ENCODE data around the gene GKN1. TPM values are rescaled to one million over a fixed set of nuclear protein-coding genes. Genes with fewer than 3 reads are reported as not detected.

The GKN1 gene
- polyA plus RNA-seq, 3 donors = not detected

DNA sequence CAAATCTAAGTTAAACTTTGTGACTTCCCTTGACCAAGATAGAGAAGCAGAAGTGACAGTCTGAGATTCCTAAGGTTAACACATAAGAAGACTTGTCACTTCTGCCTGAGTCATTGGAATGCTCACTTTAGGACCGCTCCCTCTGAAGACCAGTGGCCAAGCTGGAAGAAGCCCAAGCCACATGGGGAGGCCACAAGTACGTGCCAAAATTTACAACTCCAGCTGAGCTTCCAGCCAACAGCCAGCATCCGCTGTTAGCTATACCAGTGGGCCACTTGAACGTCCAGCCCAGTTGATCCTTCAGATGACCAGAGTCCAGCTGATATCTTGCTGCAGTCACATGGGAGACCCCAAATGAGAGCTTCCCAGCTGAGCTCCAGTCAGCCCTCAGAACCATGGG, 20.4 kb downstream of the GKN1 start:
- DNase-seq (ENCODE audit: extremely low read depth in 1 of 11, low read depth in 9 of 11, low spot score in 4 of 11) = no peak

DNA sequence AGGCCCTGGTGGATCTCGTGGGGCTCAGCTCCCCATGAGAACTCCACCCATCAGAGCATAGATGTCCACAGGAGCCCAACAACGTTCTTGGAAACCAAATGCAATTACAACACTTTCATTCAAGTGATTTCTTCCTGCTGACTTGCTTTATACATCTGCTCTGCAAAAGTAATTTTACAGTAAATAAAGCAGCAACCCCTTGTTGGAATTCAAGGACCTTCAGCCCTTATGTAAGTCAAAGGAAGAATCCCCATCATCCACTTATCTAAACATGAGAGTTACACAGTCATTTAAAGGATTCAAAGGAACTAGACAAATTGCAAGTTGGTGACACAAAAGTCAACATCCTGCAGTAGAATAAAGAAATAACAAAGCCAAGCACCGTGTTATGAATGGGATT, 21.5 kb downstream of the GKN1 start:
- DNase-seq (ENCODE audit: extremely low read depth in 1 of 11, low read depth in 9 of 11, low spot score in 4 of 11) = no peak

DNA sequence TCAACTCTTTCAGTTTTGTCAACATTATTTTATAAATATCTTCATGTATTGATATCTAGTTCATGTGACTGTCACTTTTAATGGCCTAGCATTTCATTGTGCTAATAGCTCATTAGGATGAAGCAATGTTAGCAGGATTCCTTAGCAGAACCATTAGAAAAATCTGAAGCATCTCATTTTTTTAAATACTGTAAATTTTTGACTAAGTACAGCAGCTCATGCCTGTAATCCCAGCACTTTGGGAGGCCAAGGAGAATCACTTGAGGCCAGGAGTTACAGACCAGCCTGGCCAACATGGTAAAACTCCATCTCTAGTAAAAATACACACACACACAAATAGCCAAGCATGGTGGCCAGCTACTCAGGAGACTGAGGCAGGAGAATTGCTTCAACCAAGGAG, 23.0 kb downstream of the GKN1 start:
- no peak for DNase-seq (ENCODE audit: extremely low read depth in 1 of 11, low read depth in 9 of 11, low spot score in 4 of 11)

DNA sequence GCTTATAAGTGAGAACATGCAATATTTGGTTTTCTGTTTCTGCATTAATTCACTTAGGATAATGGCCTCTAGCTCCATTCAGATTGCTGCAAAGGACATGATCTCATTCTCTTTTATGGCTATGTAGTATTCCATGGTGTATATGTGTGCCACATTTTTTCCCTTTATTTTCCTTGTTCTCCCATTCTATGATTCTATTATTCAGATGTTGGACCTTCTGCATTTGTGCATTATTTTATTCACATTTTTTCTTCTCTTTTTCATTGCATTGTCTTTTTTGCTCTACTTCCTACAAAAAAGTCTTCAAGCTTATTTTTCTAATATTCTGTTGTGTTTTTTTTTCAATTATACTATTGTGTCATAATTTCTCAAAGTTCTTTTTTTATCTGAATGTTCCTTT, 27.4 kb downstream of the GKN1 start:
- no peak for DNase-seq (ENCODE audit: extremely low read depth in 1 of 11, low read depth in 9 of 11, low spot score in 4 of 11)

DNA sequence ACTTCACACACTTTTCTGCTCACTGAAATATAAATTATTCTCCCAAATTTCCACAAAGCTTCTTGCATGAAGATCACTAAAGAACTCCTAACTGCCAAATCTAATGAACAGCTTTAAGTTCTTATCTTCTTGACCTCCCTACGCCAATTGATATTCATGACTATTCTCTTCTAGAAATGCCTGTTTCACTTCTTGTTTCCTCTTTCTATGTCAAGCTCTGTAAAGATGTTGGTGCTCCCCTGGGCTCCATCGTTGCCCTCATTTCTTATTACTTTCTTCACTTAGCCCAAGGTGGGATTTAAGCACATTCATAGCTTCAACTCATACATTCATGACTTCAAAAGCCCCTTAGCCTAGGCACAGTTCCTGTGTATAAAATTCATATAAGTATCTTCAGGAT, 29.3 kb downstream of the GKN1 start:
- DNase-seq (ENCODE audit: extremely low read depth in 1 of 11, low read depth in 9 of 11, low spot score in 4 of 11) = no peak

DNA sequence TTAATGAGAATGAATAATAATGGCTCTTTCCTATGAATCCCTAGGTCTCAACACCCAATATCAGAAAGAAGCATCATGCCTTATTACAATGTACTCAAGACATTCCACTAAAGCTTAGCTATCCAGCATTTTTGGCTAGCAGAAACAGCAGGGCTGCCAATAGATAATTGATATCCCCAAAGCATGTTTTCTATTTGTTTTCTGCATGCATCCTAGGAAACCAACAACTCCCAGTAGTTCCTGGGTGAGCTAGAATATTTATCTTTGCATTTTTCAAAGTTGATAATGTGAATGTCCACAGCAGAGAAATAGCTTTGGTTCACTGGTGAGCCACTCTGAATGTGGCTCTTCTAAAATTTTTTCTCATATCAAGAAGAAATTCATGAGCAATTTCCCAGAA, 32.7 kb downstream of the GKN1 start:
- no peak for DNase-seq (ENCODE audit: extremely low read depth in 1 of 11, low read depth in 9 of 11, low spot score in 4 of 11)

DNA sequence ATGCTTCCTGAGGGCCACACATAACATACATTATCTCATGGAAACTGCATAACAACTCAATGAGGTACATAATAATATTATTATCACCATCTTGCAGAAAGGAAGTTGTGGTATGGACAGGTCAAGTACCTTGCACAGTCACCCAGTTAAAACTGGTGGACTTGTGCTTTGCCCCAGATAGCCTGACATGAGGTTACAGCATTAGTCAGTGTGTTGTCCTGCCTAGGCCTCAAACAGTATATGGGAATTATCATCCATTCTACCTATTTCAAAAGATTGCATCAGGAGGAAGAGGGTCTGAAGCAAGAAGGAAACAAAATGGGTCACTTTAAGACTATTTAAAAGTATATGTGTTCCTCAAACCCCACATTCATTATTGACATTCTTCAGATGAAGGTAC, 33.2 kb downstream of the GKN1 start:
- DNase-seq (ENCODE audit: extremely low read depth in 1 of 11, low read depth in 9 of 11, low spot score in 4 of 11) = no peak

DNA sequence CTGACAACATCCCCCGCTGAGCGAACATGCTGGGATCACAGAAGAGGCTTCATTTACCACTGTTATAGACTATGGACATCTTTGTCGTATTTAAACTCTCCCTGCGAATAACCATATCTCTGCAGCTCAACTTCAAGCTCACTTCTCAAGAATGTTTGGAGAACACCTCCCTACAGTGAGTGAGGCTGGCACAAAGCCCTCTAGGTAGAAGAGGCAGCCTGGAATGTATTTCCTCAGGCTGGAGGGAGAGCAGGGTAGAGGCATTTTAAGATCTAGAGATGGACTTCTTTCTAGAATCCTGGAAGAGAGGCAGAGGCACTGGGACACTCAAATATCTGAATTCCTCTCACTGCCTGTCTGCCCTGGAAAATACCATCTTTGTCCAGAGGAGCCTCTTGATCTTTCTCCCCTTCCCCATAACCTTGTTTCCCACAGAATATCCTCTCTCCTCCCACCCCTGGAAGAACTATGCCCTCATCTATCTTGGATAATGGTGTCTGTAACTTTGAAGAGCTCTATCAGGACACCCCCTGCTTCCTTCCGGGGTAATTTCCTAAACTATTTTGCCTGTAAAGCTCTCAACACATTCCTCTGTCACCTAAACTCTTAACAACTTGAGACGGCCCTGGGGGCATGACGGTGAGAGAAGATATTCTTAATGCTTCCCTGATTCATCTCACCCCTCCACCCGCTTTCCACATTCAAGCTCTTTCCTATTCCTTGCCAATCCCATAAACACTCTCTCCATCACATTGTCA, 36.2 kb downstream of the GKN1 start:
- no peak for DNase-seq (ENCODE audit: extremely low read depth in 1 of 11, low read depth in 9 of 11, low spot score in 4 of 11)

DNA sequence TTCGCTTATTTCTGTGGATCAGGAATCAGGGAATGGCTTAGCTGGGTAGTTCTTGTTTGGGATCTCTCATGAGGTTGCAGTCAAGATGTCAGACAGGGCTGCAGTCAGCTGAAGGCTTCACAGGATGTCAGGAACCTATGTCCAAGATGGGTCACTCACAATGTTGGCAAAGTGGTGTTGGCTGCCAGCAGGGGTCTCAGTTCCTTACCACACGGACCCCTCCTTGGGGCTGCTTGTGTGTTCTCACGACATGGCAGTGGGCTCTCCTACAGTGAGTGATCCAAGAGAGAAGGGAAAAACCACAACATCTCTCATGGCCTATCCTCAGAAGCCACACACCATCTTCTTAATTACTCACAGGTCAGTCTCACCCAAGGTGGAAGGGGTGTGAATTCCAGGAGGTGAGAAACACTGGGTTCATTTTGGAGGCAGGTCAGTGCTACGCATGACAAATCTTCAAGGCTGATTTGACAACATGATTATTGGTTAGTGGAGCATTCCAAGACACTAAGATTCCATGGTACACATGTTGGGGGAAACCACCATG, 37.2 kb downstream of the GKN1 start:
- DNase-seq (ENCODE audit: extremely low read depth in 1 of 11, low read depth in 9 of 11, low spot score in 4 of 11) = no peak

DNA sequence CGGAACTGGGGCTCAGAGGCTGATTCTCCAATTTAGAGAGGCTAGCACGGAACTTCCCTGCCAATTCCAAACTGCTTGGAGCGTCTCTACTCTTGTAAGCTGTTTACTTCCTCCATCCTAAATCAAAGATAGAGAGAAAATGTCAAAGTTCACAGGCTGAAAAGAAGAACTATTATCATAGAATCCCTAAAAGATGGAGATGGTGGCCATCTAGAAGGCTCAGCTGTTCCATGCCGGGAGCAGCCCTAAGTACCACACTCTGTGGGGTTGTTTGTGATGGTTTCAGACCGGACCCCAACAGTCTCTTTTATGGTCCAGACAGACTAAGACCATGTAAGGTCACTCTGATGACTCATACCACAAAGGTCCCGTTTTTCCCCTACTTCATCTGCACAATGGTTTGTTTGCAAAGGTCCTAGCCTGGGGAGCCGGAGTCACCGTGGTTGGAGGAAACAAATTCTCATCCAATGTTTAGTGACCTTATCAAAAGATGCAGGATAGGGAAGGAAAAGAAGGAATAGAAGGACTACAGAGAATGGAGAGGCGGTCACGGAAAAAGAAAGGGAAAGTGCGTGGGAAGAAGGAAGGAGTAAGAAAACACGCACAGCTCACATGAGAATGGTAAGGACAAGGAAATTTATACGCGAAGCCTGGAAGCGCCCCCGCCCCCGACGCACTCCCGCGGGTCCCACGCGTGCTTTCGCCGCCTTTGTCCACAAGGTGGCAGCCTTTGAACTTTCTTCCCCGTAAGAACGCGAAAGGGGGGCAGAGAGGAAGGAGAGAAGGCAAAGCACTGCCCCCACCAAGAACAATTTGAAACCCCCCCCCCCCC, 38.1 kb downstream of the GKN1 start:
- DNase-seq (ENCODE audit: extremely low read depth in 1 of 11, low read depth in 9 of 11, low spot score in 4 of 11) = peak in 7 of 11 donors; percentile 63 to 77 (median 67)

DNA sequence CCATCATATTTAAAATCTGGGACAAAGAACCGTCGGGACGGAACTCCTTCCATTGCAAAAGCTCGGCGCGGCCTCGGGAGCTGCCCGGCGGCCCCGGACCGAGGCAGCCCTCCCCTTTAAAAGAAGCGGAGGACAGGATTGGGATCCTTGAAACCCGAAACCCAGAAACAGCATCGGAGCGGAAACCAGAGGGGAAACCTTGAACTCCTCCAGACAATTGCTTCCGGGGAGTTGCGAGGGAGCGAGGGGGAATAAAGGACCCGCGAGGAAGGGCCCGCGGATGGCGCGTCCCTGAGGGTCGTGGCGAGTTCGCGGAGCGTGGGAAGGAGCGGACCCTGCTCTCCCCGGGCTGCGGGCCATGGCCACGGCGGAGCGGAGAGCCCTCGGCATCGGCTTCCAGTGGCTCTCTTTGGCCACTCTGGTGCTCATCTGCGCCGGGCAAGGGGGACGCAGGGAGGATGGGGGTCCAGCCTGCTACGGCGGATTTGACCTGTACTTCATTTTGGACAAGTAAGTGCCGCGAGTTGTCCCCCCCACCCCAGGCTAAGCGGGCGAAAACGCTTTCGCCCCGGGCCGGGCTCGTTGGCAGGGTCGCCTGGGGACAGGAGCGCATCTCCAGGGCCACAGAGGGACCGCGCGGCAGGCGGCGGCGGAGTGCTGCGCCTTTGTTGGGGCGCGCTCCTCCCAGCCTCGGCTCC, 38.9 kb downstream of the GKN1 start, which contains the start of gene ANTXR1:
TSS of gene ANTXR1 (plus strand) at position 38 of the 698 bp plus-strand sequence. CDS start at position 359, 321 bp downstream.
- DNase-seq (ENCODE audit: extremely low read depth in 1 of 11, low read depth in 9 of 11, low spot score in 4 of 11) = peak; percentile 64 to 83 (median 75)

DNA sequence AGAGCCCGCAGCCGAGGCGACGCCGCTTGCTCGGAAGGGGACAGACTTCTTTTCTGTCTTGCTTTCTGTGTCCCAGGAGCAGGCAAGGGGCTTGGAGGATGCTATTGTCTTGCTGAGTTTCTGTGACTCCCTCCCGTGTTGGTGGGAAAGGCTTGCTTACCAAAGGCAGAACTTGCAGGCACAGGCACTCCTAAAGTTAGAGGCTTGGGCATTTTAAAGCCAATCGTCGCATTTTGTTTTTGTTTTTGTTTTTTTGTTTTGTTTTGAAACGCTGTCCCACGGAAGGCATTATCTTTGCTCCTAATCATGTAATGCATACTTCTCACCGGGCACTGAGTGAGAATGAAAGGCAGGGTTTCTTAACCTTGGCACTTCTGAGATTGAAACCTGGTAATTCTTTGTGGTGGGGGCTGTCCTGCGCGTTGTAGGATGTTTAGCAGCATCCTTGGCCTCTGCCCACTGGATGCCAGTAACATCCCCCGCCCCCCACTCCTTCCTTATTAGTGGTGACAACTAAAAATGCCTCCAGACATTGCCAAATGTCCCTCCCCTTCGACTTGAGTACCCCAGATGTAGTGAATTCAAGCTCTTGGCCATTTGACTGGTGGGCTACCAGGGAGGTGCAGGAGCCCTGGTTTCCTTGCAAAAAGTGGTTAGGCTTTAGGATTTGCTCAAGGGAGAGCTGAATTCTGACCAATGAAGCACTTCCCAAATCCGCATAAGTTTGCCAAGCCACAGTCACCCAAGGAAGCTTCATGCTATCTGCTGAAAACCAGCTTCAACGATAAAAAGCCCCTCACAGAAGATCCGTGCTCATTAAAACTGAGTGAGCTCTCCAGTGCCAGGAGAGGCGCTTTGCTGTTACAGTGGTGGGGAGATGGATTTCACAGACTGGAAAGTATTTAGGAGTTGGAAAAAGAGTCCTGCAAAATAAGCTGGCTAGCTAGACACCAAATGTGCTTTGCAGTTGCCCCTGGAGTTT, 39.7 kb downstream of the GKN1 start:
- DNase-seq (ENCODE audit: extremely low read depth in 1 of 11, low read depth in 9 of 11, low spot score in 4 of 11) = peak in 1 of 11 donors; percentile 24

DNA sequence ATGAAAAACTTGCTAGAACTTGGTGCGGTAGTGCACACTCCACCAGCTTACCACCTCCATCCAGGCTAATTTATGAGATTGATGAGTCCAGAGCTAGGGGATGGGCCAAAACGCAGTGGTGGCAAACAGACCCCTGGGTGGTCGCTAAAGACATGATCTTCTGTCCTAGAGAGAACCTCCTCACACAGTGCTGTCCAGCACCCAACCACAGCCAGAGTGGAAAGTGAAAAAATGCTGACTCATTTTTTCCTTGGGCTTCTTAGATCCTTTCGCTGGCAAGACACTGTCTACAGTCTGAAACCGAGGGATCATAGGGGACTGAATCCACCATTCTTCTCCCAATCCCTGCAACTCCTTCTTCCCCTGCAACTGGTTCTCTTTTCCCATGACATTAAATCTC, 42.6 kb downstream of the GKN1 start:
- no peak for DNase-seq (ENCODE audit: extremely low read depth in 1 of 11, low read depth in 9 of 11, low spot score in 4 of 11)

DNA sequence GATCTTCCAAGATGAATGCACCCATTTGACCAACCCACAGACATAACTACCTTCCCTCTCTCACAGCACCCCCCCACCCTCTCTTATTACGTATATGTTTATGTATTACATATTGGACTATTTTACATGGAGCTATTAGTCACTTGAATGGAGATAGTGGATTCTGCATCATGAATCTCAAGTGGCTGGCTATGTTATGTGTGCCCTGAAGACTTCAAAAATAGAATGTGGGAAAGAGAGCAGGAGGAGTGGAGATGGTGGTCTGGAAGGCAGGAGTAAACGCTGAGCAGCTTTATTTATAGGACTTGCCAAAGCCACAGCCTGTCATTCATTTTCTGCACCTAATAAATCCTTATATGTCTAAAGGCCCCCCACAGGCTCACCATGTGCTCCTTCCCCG, 43.4 kb downstream of the GKN1 start:
- no peak for DNase-seq (ENCODE audit: extremely low read depth in 1 of 11, low read depth in 9 of 11, low spot score in 4 of 11)

DNA sequence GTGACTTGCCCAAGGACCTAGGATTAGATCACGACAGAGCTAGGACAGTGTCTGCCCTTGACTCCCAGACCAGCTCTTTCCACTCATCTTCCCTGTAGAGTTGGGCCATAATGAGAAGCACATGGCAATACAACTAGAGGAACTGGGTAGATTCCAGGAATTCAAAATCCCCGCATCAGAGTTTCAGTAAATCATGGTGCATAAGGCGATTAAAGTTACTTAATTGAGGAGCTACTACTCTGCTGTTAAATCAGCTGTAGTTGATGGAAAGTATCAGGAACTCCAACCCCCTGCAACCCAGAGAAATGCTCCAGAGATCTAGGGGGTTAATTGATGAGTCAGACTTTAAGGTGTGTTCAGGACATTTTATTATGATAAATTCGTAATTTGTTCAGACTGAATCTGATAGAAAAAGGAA, 44.3 kb downstream of the GKN1 start:
- no peak for DNase-seq (ENCODE audit: extremely low read depth in 1 of 11, low read depth in 9 of 11, low spot score in 4 of 11)

DNA sequence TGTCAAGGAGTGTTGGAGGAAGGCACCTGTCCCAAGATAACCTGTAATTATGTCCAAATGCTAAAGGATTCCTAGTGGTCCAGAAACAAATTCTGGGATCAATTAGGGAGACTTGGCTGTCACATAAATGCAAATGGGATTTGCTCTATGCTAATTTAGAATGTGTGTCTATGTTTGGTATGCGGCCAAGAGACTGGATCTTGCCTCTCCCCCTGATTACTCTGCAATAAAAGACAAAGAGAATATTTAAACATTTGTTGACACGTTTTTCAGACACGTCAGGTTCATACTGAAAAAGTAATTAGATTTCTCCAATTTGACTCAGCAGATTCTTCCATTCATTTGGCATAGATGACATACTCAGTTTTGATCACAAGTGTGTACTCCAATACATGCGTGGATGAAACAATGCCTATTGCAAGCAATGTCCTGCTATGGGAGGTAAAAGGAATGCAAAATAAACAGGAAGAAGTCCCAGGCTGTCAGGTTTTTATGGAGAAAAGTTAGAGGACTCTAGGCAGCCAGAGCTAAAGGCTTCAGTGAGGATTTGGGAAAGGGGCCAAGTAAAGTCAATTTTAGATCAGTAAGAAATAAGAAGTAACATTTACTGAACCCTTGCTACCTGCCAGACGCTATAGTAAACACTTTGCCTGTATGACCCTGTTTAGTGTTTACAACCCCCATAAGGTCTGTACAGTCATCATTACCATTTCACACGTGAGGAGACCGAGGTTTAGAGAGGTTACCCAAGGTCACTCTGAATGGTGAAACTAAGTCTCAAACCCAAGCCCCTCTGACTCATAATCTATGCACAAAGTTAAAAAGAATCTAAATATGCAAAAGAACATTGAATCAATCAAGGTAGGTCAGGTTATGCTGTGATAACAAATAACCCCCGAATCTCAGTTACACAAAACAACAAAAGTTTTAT, 46.3 kb downstream of the GKN1 start:
- DNase-seq (ENCODE audit: extremely low read depth in 1 of 11, low read depth in 9 of 11, low spot score in 4 of 11) = no peak

DNA sequence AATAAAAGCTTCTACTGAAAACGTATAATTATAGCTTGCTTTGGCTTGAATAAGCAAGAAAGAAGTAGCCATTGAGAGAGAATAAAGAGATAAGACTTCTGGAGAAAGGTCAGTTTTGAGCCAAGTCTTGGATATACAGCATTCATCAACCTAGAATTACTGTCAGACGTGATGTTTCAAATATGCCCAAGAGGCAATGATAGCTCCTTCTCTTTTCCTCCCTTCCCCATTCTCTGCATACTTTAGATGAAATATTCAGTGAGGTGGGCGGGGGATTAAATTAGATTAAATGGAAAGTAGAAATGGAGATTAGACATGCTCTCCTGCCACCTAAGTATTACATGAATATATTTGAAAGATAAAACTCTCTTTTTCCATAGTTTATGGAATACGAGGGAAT, 47.3 kb downstream of the GKN1 start:
- DNase-seq (ENCODE audit: extremely low read depth in 1 of 11, low read depth in 9 of 11, low spot score in 4 of 11) = no peak

Measured in renal cortex interstitium (tissue), 11 donors.